ENCODE measurements around the gene POLR2E. TPM values are rescaled to one million over a fixed set of nuclear protein-coding genes. Genes with fewer than 3 reads are reported as not detected.

POLR2E gene
- total and polyA plus RNA-seq, 9 of the 15 experiments (the other 6 are each of a cell fraction or from before 2014, with no cell fraction given), result 3.4 to 413 (median 244) TPM

- TF ChIP-seq THAP12 (CRISPR knock-in tag; IDR thresholded peaks at IDR 0.05) (peak; percentile 45; the same call in 1 of the 2 replicates), COPS2 (conservative IDR thresholded peaks at IDR 0.05) (no peak), ETV6 (IDR thresholded peaks at IDR 0.05; ENCODE audit: borderline replicate concordance in 1 of 2, low read depth in 2 of 2, low read length in 1 of 2) (no peak), ETV6 (CRISPR knock-in tag; IDR thresholded peaks at IDR 0.05; ENCODE audit: borderline replicate concordance) (no peak), ATF1 (CRISPR knock-in tag; IDR thresholded peaks at IDR 0.05) (no peak), ATF1 (tag; IDR thresholded peaks at IDR 0.05) (no peak), FOXM1 (IDR thresholded peaks at IDR 0.05; ENCODE audit: low read depth) (no peak), FOXM1 (CRISPR knock-in tag; IDR thresholded peaks at IDR 0.05; ENCODE audit: low read depth) (no peak), ZEB2 (IDR thresholded peaks at IDR 0.05) (no peak), HNRNPK (IDR thresholded peaks at IDR 0.05; ENCODE audit: low read depth, low read length, poor library complexity, severe bottlenecking) (no peak), KHSRP (IDR thresholded peaks at IDR 0.05) (no peak), CC2D1A (IDR thresholded peaks at IDR 0.05) (no peak), MCM5 (IDR thresholded peaks at IDR 0.05; ENCODE audit: low read depth) (no peak), ZNF175 (CRISPR knock-in tag; IDR thresholded peaks at IDR 0.05; ENCODE audit: low read depth) (no peak), BRD4 (IDR thresholded peaks at IDR 0.05) (peak; percentile 56; the same call in 1 of the 2 replicates), ZNF384 (IDR thresholded peaks at IDR 0.05; ENCODE audit: low read depth, low read length) (no peak), ZBTB2 (IDR thresholded peaks at IDR 0.05) (no peak; the same call in 1 of the 2 replicates), ZNF282 (CRISPR knock-in tag; IDR thresholded peaks at IDR 0.05) (no peak), U2AF2 (optimal IDR thresholded peaks at IDR 0.05; ENCODE audit: low read depth, low read length) (no peak), ID3 (CRISPR knock-in tag; IDR thresholded peaks at IDR 0.05) (no peak), ID3 (tag; IDR thresholded peaks at IDR 0.05) (no peak), ZNF140 (CRISPR knock-in tag; IDR thresholded peaks at IDR 0.05) (no peak), TRIM25 (IDR thresholded peaks at IDR 0.05; ENCODE audit: borderline replicate concordance) (no peak), ATF4 (CRISPR knock-in tag; IDR thresholded peaks at IDR 0.05) (no peak)
Measured at GRCh38 chr19:1112268-1113029, 17.3 kb upstream of the POLR2E start (continued).

Data from K562 (cell line).